Thoracic aorta (tissue), 2 donors: ENCODE data around the gene NOC3L. TPM values are rescaled to one million over a fixed set of nuclear protein-coding genes. Genes with fewer than 3 reads are reported as not detected.

Experiments used
- ATAC-seq: fragments of 150-250 bp; one replicate; pipeline ENCODE4 v1.8.0; 2017; ENCODE audit warnings: low read depth; ENCODE audit not compliant: insufficient number of reproducible peaks, low FRiP score
- DNase-seq: peaks from one replicate; pipeline ENCODE4 v3.0.0-alpha.2; 2020; ENCODE audit warnings: low spot score
- H3K27ac ChIP-seq, 2 donors: fragments of 200-600 bp; sonication (generic); 1 replicate in 1 of 2; 2 replicates in 1 of 2; pipeline ENCODE4 v1.5.1; 2016; ENCODE audit warnings: mild to moderate bottlenecking in 2 of 2, moderate library complexity in 2 of 2
- H3K27me3 ChIP-seq: fragments of 200-600 bp; sonication (generic); replicated peaks from 2 replicates; pipeline ENCODE4 v1.6.0; 2016; ENCODE audit warnings: mild to moderate bottlenecking; ENCODE audit not compliant: insufficient read depth
- H3K36me3 ChIP-seq: fragments of 200-600 bp; sonication (generic); one replicate; pipeline ENCODE4 v1.5.1; 2016
- H3K4me1 ChIP-seq, 2 donors: fragments of 200-600 bp; sonication (generic); 1 replicate in 1 of 2; 2 replicates in 1 of 2; pipeline versions ENCODE4 v1.5.1 to v1.6.0; 2016; ENCODE audit warnings: low read depth in 2 of 2, mild to moderate bottlenecking in 1 of 2; ENCODE audit not compliant: control insufficient read depth in 1 of 2
- H3K4me3 ChIP-seq: fragments of 200-600 bp; sonication (generic); 2 replicates; pipeline ENCODE4 v1.5.1; 2016; ENCODE audit warnings: mild to moderate bottlenecking
- H3K9me3 ChIP-seq: fragments of 200-600 bp; sonication (generic); 2 replicates; pipeline ENCODE4 v1.5.1; 2016
- total RNA-seq, 2 donors: library from RNA; depleted of rRNA; stranded (reverse); fragments of >200 nt; gene quantifications; one replicate each; pipeline versions ENCODE4 v1.1.0 to v1.2.3, GENCODE V29; 2016
- TF ChIP-seq, protein P1 (sequence below): fragments of 200-600 bp; sonication (generic); IDR thresholded peaks from one replicate; pipeline ENCODE4 v1.5.1; 2019; ENCODE audit warnings: antibody characterized with exemption

The NOC3L gene
- total RNA-seq, 2 donors from 2014 or later = 11.1 to 22.5 TPM

DNA sequence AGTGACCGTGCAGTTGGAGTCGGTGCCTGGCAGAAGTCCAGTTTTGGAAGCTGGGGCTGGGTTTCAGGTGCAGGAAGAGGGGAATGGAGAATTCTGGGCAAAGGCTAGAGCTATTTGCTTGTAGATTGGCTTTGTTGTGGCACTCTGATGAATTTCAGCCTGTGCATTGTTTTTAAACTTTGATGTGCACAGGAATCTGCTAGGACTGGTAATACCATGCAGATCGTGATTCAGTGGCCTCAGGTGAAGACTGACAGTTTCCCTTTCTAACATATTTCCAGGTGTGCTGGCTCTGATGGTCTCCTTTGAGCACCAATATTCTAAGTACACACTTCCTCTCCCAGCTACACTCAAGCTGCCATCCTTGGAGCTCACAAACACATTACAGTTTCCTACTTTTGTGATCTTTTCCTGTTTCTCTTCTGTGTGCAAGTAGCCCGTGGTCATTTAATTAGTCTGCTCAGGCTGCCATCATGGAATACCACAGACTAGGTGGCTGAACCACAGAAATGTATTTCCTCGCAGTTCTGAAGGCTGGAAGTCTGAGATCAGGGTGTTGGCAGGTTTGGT, 55.6 kb downstream of the NOC3L start:
- no peak for ATAC-seq
- TF ChIP-seq, protein P1, sequence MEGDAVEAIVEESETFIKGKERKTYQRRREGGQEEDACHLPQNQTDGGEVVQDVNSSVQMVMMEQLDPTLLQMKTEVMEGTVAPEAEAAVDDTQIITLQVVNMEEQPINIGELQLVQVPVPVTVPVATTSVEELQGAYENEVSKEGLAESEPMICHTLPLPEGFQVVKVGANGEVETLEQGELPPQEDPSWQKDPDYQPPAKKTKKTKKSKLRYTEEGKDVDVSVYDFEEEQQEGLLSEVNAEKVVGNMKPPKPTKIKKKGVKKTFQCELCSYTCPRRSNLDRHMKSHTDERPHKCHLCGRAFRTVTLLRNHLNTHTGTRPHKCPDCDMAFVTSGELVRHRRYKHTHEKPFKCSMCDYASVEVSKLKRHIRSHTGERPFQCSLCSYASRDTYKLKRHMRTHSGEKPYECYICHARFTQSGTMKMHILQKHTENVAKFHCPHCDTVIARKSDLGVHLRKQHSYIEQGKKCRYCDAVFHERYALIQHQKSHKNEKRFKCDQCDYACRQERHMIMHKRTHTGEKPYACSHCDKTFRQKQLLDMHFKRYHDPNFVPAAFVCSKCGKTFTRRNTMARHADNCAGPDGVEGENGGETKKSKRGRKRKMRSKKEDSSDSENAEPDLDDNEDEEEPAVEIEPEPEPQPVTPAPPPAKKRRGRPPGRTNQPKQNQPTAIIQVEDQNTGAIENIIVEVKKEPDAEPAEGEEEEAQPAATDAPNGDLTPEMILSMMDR = no peak
- DNase-seq = no peak
- no peaks in the 10 kb centered on the region for H3K4me1 ChIP-seq
- H3K27me3 ChIP-seq = no peaks in the 10 kb centered on the region
- no peak overlapping the region for H3K4me3 ChIP-seq
- no peak overlapping the region for H3K27ac ChIP-seq
- peaks cover 3% of the 10 kb centered on the region for H3K36me3 ChIP-seq
- H3K9me3 ChIP-seq = no peaks in the 10 kb centered on the region

DNA sequence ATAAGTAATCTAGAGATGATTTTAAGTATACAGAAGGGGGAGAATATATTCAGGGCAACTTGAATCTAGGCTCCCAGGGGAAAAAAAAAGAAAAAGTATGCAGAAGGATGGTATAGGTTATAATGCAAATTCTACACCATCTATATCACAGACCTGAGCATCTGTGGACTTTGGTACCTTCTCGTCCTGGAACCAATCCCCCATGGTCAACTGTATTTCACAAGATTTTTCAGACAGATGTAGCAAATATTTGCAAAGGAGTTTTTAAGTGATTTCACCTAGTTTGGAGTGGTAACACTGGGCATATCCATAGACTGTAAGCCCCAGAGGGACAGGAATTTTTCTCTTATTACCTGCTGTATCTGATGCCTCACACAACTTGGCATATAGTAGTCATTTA, 58.8 kb downstream of the NOC3L start:
- no peaks in the 10 kb centered on the region for H3K4me1 ChIP-seq
- no peak for DNase-seq
- H3K4me3 ChIP-seq = no peak overlapping the region
- no peaks in the 10 kb centered on the region for H3K9me3 ChIP-seq
- TF ChIP-seq, protein P1 = no peak
- no peak for ATAC-seq
- peaks cover 9% of the 10 kb centered on the region for H3K36me3 ChIP-seq
- H3K27ac ChIP-seq = no peak overlapping the region
- H3K27me3 ChIP-seq = no peaks in the 10 kb centered on the region

DNA sequence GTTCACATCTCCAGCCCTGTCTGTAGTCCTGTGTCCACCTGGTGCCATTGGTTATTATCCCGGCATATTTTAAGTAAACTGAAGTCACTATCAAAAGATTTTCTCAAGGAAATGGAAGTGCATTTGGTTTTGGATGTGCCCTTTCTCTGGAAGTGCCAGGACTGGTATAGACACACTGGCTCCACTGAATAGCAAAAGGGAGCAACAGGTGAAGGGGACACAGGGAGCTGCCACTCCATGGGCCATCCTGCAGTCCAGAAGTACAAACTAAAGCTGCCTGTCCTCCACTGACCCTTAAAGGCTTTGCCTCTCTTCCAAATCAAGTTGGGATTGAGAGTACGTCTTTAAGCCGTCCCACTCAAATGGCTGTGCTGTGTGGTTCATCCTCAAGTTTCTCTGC, 62.7 kb downstream of the NOC3L start:
- DNase-seq (no peak), ATAC-seq (no peak)
- no peaks in the 10 kb centered on the region for H3K4me1 ChIP-seq
- H3K27me3 ChIP-seq = no peaks in the 10 kb centered on the region
- TF ChIP-seq, protein P1 = no peak
- peaks cover 9% of the 10 kb centered on the region for H3K36me3 ChIP-seq
- H3K9me3 ChIP-seq = no peaks in the 10 kb centered on the region
- H3K27ac ChIP-seq = no peak overlapping the region
- no peak overlapping the region for H3K4me3 ChIP-seq

DNA sequence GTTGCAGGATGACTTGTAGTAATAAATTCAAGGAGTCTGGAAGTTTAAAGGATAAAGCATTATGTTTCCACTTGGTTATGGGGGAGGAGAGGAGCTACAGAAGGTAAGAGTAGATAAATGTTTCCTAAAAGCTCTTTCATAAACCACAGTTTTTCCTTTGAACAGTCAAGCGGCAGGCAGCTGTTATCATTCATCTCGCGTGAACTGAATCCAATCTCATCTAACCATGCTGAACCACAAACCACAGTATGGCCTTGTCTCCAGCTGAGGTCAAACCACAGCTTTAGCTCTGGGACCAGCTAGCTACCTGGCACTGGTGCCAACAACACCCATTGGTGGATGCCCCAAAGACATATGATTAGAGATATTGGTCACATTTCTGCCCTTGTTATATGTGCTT, 63.3 kb downstream of the NOC3L start:
- no peak for ATAC-seq
- no peak for DNase-seq
- TF ChIP-seq, protein P1 = no peak
- H3K4me1 ChIP-seq = no peaks in the 10 kb centered on the region
- H3K9me3 ChIP-seq = no peaks in the 10 kb centered on the region
- H3K27ac ChIP-seq = no peak overlapping the region
- H3K27me3 ChIP-seq = no peaks in the 10 kb centered on the region
- H3K4me3 ChIP-seq = no peak overlapping the region
- peaks cover 9% of the 10 kb centered on the region for H3K36me3 ChIP-seq

DNA sequence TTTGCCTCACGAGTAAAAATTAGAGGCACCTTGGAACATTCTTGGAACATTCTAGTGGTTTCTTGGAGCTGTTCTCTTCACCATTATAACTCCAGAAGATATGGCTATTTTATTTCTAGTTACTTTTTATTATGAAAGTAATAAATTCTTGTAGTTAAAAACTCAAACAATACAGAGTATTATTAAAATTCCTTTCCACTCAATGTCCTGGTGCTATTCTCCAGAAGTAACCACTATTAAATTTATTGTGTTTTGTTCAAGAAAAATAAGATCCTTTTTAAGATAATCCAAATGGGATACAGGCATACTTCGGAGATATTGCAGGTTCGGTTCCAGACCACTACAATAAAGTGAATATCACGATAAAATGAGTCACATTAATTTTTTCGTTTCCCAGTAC, 68.6 kb downstream of the NOC3L start:
- Histone ChIP-seq H3K4me3 (no peak overlapping the region), H3K36me3 (peaks cover 3% of the 10 kb centered on the region), H3K9me3 (no peaks in the 10 kb centered on the region), H3K27me3 (no peaks in the 10 kb centered on the region), H3K4me1 (peaks cover 15 to 18% of the 10 kb centered on the region in 2 donors), H3K27ac (no peak overlapping the region)
- no peak for ATAC-seq
- DNase-seq = no peak
- TF ChIP-seq, protein P1 = no peak
